Left ventricle myocardium superior (tissue), 1 donor: ENCODE results near the gene WNT10A. TPM values are rescaled to one million over a fixed set of nuclear protein-coding genes. Genes with fewer than 3 reads are reported as not detected.
"Not testable (repeated sequence)": the region's sequence is repeated elsewhere in the genome, so short reads cannot be mapped to it uniquely, and the experiment has no call there.

Source experiments
- ATAC-seq: fragments of 200-7000 bp; cut with Tn5 transposase; one replicate; pipeline ENCODE4 v1.9.1; 2020; ENCODE audit warnings: mild to moderate bottlenecking, moderate library complexity
- DNase-seq: peaks from one replicate; pipeline ENCODE4 v3.0.0-alpha.2; 2020
- intact Hi-C: fragments of 100-400 bp; cut with micrococcal nuclease; formaldehyde crosslinking; loops from one replicate; pipeline ENCODE4 v1.11.0; 2022
- long read RNA-seq: library from polyadenylated mRNA; unstranded; transcript quantifications from one replicate; pipeline ENCODE4 v2.0.0, GENCODE V29; 2021
- total RNA-seq: library from RNA; stranded (reverse); fragmentation: NEBNext Ultra II Directional; extraction: Animal tissue kit (Norgen Biotek cat#: 25700); gene quantifications from one replicate; pipeline ENCODE4 v1.2.1, GENCODE V29; 2021
- donor health status: DM: no; HTN: yes; CAD: no; lungs with severe emphysema.

Gene WNT10A
- not detected for total RNA-seq
- long read RNA-seq, result 0 reads

DNA sequence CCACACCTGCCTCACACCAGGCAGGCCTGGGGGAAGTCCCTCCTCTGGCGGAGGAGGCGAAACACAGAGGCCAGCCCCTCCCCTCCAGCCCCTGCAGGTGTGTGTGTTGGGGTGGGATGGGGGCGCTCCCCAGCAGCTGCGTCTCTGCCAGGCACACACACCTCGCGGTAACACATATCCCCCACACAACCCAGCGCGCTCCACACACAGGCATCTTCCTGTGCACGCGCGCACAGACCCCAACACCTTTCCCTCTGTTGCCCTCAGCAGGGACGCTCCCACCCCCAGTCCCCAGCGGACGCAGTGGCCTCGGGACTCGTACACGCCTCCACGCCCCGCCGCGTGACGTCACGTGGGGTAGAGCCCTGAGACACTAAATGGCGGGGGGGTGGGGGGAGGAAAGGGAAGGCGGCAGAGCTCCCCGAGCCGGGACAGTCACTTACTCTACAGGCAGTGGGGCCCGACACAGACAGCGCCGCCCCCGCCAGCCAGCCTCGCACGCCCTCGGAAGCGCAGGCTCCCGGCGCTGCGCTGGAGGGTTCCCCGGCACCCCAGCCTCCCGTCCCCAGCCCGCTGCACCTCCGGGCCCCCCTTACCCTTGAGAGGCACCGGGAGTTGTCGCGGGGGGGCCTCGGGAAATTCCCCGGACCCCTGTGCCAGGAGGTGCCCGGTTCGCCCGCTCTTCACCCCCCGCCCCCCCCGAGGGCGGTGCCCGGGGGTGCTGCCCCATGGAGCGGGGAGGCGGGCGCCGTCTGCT, at the start of gene WNT10A:
Gene WNT10A (plus strand): TSS at position 751 of the 757 bp plus-strand sequence. CDS start 144 bp downstream, outside the sequence.
- DNase-seq (peak; percentile 59), ATAC-seq (no peak)
- intact Hi-C loops, result no loop called here

DNA sequence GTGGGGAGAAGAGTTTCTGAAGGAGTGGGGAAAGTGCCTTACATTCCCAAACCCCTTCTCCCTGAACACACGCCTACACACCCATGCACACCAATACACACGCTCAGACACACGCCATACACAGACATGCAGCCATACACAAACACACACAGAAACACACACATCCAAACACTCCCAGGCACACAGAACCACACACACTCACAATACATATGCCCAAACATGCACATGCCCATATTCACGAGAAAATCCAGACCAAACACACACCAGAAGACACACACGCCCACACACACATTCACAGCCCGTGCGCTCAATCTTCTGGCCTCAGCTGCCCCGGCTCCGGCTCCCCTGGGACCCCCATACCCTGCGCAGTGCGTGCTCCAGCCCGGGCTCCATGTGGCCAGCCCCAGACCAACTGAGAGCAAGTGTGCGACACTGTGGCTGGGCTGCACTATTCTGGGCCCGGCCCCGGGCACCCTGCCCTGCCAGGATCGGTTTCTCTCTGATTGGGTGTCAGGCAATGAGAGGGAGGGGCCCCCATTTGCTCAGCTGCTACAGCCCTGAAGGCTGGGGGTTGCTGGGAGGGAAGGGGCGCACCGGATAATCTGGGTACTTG, 49.2 kb upstream of the WNT10A start, which contains the start of gene PRKAG3:
Gene PRKAG3 (minus strand): TSS at position 426 of the 613 bp plus-strand sequence.
- intact Hi-C loops, result no loop called here
- DNase-seq, result peak; percentile 55
- ATAC-seq, result peak; percentile 38

- DNase-seq (no peak), ATAC-seq (peak; percentile 21)
- intact Hi-C loops, result no loop called here
Observed at GRCh38 chr2:218832081-218832480, 48.6 kb upstream of the WNT10A start.

DNA sequence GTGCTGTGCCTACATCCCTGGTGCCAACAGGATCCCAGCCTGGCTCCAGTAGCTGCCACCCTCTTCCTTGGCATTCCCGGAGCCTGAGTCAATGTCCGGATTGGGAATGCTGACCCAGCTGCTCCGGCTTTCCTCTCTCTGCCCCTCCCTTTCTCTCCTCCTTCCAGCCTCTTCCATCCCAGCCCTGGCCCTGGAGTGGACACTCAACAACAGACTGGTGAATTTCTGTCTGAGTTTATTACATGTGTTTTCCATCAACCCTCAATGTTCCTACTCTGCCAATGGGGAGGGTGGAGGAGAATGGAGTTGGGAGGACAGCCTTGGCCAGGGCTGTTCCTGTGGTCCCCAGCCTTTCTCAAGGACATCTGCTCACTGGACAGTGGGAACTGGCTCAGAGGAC, 48.1 kb upstream of the WNT10A start:
- intact Hi-C loops, result no loop called here
- peak; percentile 83 for ATAC-seq
- peak; percentile 64 for DNase-seq

DNA sequence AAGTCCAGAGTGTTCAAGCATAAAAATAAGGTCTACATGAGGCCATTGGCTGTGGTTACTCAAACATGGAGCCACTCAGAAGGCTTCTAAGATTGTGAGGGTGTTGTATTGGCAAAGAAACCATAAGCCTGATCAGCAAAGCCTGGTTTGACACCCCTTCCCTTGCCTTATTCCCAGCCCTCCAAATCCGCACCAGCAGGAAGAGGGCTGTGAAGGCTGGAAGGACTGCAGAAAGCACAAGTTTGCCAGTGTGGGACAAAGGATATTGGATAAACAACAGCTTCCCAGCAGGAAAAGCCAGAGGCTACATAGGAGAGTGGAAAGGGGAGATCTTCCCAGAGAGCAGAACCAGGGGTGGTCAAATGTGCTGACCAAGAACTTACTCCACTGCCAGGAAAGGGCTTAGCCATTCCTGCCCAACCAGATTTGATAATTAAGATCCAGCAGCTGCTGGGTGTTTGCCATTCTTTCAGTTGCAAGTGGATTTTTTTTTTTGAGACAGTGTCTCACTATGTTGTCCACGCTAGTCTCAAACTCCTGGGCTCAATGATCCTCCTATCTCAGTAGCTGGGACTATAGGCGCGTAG, 47.5 kb upstream of the WNT10A start:
- DNase-seq (no peak), ATAC-seq (no peak)
- intact Hi-C loops, result no loop called here

- no peak for DNase-seq
Observed at GRCh38 chr2:218834685-218835084, 46.0 kb upstream of the WNT10A start.

DNA sequence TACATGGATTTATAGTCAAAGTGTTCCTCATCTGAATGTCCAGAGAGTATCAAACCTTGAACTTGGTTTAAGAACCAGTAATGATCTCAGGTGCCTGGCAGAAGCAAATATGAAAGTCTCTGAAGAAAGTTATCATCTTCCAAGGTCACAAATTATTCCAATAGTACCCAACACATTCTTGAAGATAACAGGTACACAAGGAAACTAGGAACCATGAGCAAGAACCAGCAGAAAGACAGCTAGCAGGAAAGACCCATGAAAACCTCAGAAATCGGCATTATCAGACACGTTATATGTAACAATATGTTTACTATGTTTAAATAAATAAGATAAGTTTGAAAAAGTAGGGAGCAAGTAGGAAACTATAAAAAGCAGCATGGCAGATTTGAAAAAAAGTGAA, 43.2 kb upstream of the WNT10A start:
- no peak for DNase-seq
- intact Hi-C loops, result no loop called here
- ATAC-seq, result no peak

More at GRCh38 chr2:218834685-218835084, 46.0 kb upstream of the WNT10A start:
- intact Hi-C loops, result no loop called here
- no peak for ATAC-seq

DNA sequence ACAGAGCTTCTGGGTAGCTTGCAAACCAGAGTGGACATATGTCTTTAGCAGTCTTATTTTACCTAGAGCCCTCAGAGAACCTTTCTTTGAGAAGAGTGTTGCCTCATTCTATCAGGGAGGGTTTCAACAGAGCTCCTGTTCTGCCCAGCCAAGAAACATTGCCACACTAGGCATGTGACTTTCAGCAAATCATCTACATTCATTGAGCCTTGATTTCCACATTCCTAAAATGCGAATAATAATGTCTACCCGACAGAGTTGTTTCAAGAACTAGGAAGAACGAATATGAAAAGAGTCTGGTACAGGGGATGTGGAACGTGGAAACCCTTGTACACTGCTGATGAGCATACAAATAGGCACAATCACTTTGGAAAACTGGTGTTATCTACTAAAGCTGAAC, 41.2 kb upstream of the WNT10A start:
- intact Hi-C loops, result no loop called here
- DNase-seq (no peak), ATAC-seq (no peak)

- intact Hi-C loops, result loop anchor here (10.0 kb wide), 1 partner anchor 125 kb away; the partner anchor contains the start of gene TTLL4
- ATAC-seq, result no peak
- no peak for DNase-seq
Observed at GRCh38 chr2:218839888-218840287, 40.8 kb upstream of the WNT10A start.

DNA sequence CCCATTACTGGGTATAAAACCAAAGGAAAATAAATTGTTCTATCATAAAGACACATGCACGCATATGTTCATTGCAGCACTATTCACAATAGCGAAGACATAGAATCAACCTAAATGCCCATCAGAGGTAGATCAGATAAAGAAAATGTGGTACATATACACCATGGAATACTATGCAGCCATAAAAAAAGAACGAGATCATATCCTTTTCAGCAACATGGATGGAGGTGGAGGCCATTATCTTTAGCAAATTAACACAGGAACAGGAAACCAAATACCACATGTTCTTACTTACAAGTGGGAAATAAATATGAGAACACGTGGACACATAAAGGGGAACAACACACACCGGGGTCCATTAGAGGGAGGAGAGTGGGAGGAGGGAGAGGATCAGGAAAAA, 36.3 kb upstream of the WNT10A start:
- ATAC-seq, DNase-seq: not testable (repeated sequence)
- intact Hi-C loops, result loop anchor here (10.0 kb wide), 1 partner anchor 130 kb away; the partner anchor contains the start of gene TTLL4

GRCh38 chr2:218846963-218847362, 33.7 kb upstream of the WNT10A start:
- not testable (repeated sequence) for DNase-seq, ATAC-seq
- intact Hi-C loops, result loop anchor here (10.0 kb wide), 1 partner anchor 132 kb away; the partner anchor contains the start of gene TTLL4

DNA sequence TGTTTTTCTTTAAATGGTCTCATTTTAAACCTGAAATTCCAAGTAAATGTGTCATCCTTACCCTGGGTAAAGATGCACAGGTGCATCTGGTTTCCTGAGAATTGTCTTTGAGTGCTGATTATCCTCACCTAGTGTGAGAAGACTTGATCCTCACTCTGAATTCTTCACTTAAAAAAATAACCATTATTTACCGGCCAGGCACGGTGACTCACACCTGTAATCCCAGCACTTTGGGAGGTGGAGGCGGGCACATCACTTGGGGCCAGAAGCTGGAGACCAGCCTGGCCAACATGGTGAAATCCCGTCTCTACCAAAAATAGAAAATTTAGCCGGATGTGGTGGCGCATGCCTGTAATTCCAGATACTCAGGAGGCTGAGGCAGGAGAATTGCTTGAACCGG, 30.9 kb upstream of the WNT10A start:
- no peak for DNase-seq
- ATAC-seq, result no peak
- intact Hi-C loops, result loop anchor here (10.0 kb wide), 1 partner anchor 135 kb away; the partner anchor contains the start of gene TTLL4

DNA sequence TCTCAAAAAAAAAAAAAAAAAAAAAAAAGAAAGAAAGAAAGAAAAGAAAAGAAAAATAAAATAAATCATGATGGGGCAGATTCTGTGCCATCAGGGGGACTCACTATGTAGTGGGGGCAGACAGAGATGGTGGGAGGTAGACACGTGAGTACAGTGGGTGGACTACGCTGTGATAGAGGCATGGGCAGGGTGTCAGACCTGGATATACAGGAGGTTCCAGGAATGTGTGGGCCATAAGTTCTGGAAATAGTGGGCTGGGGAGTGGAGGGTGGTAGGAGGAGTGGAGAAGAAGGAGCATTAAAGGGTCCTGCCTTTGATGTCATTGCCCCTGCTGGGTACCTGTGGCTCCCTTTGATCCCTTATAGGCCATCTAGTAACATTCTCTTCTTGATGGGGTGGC, 29.9 kb upstream of the WNT10A start:
- intact Hi-C loops, result no loop called here
- no peak for ATAC-seq

GRCh38 chr2:218851286-218851685, 29.4 kb upstream of the WNT10A start:
- intact Hi-C loops, result no loop called here
- no peak for DNase-seq
- no peak for ATAC-seq

More for the DNA sequence above, 29.9 kb upstream of the WNT10A start:
- no peak for DNase-seq

- ATAC-seq, result peak; percentile 63
- peak; percentile 62 for DNase-seq
- intact Hi-C loops, result no loop called here
Observed at GRCh38 chr2:218852911-218853667, 27.6 kb upstream of the WNT10A start.

GRCh38 chr2:218853766-218854165, 26.9 kb upstream of the WNT10A start:
- ATAC-seq (no peak), DNase-seq (no peak)
- intact Hi-C loops, result no loop called here

GRCh38 chr2:218854860-218855259, 25.8 kb upstream of the WNT10A start:
- intact Hi-C loops, result no loop called here
- DNase-seq, result no peak
- no peak for ATAC-seq

GRCh38 chr2:218855305-218856166, 25.1 kb upstream of the WNT10A start:
- intact Hi-C loops, result no loop called here
- no peak for ATAC-seq
- no peak for DNase-seq
